C1 segment of cervical spinal cord (tissue), 14 donors: ENCODE data around the gene PDIA2.
"Not testable (repeated sequence)": the region's sequence is repeated elsewhere in the genome, so short reads cannot be mapped to it uniquely, and the experiment has no call there.

Experiments used
- DNase-seq, 14 donors: peaks; one replicate each; lab custom pipeline; 2025; lab: John Stamatoyannopoulos, UW

Gene PDIA2, protein sequence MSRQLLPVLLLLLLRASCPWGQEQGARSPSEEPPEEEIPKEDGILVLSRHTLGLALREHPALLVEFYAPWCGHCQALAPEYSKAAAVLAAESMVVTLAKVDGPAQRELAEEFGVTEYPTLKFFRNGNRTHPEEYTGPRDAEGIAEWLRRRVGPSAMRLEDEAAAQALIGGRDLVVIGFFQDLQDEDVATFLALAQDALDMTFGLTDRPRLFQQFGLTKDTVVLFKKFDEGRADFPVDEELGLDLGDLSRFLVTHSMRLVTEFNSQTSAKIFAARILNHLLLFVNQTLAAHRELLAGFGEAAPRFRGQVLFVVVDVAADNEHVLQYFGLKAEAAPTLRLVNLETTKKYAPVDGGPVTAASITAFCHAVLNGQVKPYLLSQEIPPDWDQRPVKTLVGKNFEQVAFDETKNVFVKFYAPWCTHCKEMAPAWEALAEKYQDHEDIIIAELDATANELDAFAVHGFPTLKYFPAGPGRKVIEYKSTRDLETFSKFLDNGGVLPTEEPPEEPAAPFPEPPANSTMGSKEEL

GRCh38 chr16:283033-283805 lies at the start of gene PDIA2:
Gene PDIA2, plus strand, starts transcription at chr16:283164. Its CDS starts 6 bp downstream, at chr16:283170.
- DNase-seq: peak in 6 of 14 donors; percentile 3 to 44 (median 14)

DNA sequence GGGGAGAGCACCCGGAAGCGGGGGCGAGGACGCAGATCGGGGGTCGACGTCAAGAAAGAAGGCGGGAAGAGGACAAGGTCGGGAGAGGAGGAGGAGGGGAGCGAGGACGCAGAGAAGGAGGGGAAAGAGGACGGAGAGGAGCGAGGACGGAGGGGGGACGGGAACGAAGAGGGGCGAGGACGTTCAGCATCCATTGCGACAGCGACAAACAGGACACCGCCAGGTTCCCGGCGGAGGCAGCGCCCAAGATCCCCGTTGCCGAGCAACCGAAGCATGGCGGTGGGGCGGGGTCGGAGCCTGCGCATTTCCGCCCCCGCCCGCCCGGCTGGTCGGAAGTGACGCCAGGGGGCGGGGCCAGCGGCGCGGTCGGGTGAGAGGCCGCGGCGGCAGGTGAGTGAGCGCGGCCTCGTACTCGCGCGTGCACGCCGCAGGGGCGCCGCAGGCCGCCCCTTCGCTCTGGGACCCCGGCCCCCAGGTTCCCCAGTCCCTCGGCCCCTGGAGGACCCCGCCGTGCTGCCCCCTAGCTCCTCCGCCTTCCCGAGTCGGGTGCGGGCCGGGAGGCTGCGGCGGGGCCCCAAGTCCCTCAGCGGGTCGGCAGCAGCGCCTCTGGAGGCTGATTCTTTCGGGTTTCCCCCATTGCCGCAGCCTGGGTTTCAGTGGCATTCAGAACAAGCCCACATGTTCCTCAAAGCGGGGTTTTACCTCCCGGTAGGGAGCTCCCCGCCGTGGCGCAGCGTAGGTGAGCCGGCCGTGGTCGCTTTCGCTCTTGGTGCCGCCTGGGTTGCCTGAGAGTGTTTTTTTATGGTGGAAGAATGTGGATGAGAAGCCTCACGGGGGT lies 48.3 kb upstream of the PDIA2 start, which contains the start of gene FAM234A:
Gene FAM234A (plus strand): TSS at position 354 of the 838 bp plus-strand sequence. CDS start 19,593 bp downstream, outside the sequence.
- peak; percentile 28 to 92 (median 79) for DNase-seq

DNA sequence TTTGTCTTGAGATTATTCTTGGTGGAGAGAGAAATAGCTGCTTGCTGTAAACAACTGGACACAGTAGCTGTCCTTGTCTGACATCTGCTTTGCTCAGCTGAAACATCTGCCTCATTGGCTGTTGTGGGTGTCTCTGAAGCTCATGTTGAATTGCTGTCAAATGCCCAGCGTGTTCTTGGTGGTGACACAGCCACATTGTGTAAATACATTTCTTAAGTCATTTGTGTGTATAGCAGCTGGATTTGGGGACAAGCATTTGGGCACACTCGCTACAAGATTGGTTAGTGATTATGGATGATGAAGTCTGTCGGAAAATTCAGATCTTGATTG lies 43.1 kb upstream of the PDIA2 start:
- DNase-seq: peak in 7 of 14 donors; percentile 3 to 20 (median 15)

DNA sequence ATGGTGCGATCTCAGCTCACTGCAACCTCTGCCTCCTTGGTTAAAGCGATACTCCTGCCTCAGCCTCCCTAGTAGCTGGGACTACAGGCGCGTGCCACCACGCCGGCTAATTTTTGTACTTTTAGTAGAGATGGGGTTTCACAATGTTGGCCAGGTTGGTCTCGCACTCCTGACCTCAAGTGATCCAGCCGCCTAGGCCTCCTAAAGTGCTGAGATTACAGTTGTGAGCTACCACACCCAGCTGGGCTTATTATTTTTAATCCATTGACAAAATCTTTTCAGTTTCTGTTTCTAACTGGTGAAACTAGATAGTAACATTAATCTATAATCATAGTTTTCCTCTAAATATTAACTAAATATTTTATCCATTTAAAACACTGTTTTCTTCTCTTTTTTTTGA lies 42.4 kb upstream of the PDIA2 start:
- DNase-seq: no peak

- no peak for DNase-seq
Observed at GRCh38 chr16:242281-242680, 40.7 kb upstream of the PDIA2 start.

DNA sequence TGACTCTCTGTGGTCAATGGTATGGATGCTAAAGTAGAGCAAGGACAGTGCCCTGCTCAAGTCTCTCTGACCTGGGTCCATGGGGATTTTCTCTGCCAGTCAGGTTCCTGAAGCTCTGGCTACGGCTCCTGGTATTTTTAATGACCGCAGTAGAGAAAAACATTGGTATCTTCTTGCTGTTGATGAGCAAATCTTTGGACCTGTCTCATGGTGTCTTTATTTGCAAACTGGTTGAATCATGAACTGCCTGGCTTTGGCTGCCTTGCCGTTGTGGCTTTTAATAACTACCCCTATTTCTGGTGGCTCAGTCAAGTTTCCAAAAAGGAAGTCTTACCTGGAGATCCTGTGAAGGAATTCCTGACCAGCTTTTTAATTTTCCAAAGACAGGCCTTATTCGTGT lies 39.6 kb upstream of the PDIA2 start:
- no peak for DNase-seq

GRCh38 chr16:245105-245504 lies 37.9 kb upstream of the PDIA2 start:
- DNase-seq: no peak

- DNase-seq: no peak
Observed at GRCh38 chr16:247027-247426, 35.9 kb upstream of the PDIA2 start.

DNA sequence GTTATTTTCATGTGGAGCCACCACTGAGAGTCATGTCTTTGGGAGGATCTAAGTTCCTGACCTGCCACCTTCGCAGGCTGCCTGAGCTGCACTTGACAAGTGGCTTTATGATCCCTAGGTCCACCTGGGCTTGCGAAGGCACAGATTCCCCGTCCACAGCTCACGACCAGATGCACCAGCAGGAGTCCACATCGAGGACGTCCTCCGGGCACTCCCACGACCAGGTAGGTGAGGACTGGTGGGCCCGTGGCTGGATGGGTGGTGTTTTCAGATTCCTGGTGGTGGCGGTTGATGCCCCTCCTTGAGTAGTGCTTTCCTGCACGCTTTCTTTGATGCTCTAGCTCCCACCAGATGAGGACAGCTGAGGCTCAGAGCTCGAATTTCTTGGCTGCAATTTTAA lies 33.5 kb upstream of the PDIA2 start:
- no peak for DNase-seq

GRCh38 chr16:252366-253337 lies 30.3 kb upstream of the PDIA2 start:
- DNase-seq: no peak

- no peak for DNase-seq
Observed at GRCh38 chr16:253833-254232, 29.1 kb upstream of the PDIA2 start.

DNA sequence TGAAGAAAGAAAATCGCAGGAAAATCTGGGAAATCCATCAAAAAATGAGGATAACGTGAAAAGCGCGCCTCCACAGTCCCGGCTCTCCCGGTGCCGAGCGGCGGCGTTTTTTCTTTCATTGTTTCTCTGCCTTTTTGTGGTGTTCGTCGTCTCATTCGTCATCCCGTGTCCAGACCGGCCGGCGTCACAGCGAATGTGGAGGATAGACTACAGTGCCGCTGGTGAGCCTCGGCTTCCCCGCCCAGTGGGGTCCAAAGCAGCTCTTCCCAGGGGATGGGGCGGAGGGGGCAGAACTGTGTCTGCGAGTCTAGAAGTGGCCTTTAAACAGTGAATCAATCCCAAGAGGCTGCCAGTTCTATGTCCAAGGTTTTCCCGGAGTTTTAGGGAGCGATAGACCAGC lies 28.5 kb upstream of the PDIA2 start:
- no peak for DNase-seq

DNA sequence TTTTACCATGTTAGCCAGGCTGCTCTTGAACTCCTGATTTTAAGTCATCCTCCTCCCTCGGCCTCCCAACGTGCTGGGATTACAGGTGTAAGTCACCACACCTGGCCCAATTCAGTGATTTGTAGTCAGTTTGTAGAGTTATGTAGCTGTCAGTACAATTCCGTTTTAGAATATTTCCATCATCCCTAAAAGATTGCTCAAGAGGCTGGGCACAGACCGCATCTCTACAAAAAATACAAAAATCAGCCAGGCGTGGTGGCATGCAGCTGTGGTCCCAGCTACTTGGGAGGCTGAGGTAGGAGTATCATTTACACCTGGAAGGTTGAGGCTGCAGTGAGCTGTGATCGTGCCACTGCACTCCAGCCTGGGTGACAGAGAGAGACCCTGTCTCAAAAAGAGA lies 27.8 kb upstream of the PDIA2 start:
- no peak for DNase-seq

- DNase-seq: not testable (repeated sequence)
Observed at GRCh38 chr16:258091-258490, 24.9 kb upstream of the PDIA2 start.

DNA sequence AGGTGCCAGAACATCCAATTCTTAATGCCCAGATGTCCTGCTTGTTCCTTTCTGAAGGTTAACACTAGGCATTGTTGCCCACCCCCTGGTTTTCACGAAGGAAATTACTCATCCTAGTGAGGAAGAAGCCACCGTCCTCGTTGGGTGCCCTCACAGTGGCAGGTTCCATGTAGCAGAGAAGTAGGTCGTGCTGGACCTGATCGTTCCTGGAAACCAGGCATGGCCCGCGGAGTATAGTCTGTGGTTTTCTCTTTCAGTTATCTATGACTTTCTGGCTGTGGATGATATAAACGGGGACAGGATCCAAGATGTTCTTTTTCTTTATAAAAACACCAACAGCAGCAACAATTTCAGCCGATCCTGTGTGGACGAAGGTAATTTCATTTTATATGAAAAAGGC lies 23.7 kb upstream of the PDIA2 start:
- DNase-seq: no peak

DNA sequence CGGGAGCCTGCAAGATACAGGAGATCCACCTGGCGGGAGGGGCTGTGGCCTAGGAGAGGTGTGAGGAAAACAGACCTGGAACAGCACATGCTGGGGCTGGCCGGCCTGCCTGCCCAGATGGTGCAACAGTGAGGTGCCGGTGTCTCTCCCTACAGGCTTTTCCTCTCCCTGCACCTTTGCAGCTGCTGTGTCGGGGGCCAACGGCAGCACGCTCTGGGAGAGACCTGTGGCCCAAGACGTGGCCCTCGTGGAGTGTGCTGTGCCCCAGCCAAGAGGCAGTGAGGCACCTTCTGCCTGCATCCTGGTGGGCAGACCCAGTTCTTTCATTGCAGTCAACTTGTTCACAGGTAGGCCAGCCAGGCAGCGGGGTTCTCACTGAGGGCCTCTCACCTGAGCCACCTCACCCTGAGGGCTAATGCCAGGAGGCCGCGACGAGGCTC lies 23.1 kb upstream of the PDIA2 start:
- peak in 1 of 14 donors; percentile 89 for DNase-seq

- no peak for DNase-seq
Observed at GRCh38 chr16:260326-260725, 22.6 kb upstream of the PDIA2 start.

DNA sequence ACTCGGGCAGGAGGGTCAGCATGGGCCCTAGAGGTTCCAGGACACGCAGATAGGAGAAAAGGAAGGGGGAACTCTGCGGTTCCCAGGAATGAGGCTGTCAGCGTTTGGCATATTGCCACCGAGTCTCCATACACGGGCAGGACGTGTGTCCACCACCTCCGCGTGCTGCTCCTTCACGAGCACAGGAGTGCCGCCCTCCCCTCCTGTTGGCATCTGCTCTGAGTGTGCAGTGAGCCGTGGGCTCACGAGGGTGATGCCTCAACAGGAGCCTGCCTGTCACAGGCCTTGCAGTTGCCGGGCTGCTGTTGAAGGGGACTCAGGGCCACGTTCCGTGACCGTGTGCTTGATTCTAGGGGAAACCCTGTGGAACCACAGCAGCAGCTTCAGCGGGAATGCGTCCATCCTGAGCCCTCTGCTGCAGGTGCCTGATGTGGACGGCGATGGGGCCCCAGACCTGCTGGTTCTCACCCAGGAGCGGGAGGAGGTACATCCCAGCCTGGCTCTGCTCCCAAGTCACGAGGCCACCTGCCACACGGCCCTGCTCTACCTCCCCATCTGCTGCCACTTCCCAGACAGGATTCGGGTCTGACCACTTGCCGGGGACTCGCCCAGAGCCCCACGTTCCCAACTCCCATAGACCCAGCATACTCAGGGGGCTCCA lies 21.8 kb upstream of the PDIA2 start:
- DNase-seq: peak in 1 of 14 donors; percentile 79

GRCh38 chr16:262121-262745 lies 20.7 kb upstream of the PDIA2 start:
- no peak for DNase-seq
